ENCODE data around the gene AP3S1.

The AP3S1 gene

DNA sequence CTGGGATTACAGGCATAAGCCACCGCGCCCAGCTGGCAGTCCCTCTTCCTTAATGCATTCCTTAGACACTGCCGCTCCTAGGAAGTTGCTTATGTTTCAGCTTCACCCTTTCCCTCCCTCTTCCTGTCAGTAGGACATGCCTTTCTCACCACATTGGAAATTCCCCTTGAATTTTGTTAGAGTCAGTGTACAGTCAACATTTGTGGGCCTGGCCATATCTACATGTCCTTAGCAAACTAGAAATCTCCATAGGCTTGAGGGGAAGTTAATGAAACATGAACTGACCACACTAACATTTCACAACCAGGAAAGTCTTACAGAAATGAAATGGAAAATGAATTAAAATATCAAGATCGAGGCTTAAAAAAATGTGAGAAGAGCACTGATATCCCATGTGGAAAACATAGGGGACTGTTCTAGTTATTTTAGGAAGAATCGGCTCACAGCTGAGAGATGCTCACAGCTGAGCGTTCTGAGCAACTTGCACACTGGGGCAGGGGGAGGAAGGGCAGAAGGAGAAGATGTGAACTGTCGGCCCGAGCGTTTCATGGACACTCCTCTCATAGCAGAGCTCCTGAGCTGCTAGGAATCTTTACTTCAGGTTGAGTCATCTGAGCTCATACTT is 99.4 kb downstream of the AP3S1 start:
- no peak for DNase-seq

DNA sequence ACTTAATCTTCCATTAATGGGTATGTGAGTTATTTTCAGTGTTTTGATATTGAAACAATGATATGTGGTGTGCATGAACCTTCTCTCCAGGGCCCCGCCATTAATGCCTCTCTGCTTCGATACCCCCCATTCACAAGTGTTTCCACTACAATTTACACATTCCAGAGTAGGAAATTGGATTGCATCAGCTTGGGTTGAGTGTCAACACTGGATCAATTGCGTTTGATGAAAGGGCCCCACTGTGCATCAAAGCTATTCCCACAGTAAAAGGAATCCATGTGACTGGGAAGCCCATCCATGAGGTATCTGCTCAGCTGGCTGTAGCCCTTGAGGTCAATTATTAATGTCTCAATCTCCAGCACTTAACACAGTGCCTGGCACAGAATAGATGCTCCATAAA is 102.8 kb downstream of the AP3S1 start:
- DNase-seq = no peak

DNA sequence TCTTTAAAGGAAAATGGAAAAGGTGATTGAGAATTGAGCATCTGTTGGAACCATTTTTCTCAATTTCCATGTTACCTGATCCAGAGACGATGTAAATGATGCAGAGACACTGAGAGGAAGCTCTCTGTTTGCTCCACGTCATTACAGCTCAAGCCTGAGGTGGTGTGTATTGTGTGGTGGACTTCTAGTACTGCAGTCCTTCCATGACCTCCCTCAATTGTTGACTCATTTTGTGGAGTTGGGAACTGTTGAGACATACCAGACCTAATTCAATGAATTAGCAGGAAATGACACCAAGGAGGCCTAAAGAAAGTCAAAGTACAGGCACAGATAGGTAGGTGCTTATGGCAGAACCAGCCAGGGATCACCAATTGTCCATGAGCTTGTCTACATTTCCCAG is 104.9 kb downstream of the AP3S1 start:
- no peak for DNase-seq

DNA sequence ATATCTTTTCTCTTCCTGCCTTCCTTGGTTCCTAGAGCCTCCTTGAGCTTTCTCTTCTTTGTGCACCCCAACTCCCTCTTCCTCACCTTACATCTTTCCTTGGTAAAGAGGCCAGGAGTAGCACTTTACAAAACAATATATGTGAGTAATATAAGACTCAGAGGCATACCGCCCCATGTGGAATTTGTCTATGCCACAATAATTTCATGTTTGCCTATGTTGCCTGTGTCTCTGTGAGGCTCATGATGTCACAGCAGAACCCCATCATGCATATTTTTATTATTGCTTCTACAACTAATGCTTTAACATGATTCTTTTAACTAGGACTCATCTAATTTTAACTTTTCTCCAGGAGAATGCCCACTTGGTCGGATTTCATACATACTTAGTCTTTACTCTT is 105.5 kb downstream of the AP3S1 start:
- no peak for DNase-seq

DNA sequence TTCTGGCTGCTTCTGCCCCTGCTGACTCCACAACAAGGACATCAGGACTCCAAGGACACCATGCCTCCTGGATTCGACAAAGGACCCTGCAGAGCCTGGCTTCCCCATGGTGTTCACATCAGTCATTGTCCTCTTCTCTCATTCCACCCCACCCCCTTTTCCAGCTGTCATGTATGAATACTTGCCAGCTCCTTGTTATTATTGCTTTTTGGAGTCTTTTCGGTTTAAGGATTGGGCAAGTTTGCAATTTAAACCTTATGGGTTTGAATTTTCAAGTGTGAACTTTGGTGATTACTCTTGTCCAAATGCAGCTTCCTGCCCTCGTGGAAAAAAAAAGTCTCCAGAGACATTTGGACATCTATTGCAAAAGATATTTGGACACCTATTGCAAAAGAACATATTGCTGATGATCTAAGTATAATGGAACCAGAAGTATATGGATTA is 106.4 kb downstream of the AP3S1 start:
- DNase-seq = no peak

DNA sequence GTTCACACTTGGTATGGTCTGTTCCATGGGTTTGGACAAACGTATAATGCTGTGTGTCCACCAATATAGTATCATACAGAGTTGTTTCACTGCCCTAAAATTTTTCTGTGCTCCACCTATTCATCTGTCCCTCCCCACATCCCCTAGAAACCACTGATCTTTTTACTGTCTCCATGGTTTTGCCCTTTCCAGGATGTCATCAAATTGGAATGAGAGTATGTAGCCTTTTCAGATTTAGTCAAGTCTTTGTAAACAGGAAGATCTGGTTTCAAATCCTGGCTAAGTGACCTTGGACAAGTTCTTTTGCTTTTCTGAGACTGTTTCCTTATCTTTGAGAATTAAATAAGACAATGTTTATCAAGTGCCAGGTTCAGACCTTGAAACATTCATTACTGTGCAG is 107.4 kb downstream of the AP3S1 start:
- DNase-seq = no peak

DNA sequence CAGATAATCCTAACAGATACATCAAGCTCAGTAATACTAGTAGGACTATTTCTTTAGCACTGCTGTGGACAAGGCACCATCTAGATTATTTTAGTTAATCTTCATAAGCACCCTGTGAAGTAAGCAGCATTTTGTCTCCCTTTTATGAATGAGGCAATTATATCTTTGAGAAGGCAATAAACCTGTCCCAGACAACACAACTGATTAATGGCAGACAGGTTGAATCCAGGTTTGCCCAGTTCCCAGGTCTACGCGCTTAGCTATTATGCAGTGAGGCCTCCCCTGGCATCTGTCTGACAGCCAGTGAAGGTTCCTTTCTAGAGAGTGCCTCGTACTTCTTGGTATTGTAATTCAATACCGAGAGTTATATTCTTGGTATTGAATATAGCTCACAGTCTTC is 110.9 kb downstream of the AP3S1 start:
- DNase-seq = no peak

DNA sequence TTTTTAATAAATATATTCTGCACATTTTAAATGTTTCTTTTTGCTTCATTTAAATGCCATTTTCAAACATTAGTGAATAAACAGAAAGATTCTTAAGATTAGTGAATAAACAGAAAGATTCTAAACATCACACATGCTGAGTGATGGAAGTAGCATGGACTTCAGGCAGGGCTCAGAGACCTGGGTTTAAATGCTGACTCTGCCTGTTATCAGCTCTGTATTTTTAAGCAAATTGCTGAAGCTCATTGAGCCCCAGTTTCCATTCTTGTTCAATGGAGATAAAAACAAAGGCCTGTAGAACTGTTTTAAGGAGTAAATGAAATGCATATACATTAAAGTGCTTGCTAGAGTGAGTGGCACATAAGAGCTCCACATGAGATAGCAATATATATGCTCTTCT is 112.4 kb downstream of the AP3S1 start:
- DNase-seq = no peak

DNA sequence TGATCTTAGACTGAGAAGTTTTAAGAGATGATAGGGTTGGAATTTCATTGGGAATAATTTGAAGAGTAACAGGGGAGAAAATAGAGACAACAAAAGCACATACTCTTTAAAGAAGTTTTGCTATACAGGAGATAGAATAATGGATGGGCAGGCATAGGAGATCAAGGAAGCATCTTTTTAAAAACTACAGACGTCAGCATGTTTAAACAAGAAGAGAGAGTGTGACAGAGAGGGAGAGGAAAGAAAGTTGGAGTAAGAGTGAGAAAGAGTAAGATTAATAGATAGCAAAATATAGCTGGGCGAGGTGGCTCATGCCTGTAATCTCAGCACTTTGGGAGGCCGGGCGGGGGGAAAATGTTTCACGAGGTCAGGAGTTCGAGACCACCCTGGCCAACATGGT is 115.2 kb downstream of the AP3S1 start:
- DNase-seq = no peak

DNA sequence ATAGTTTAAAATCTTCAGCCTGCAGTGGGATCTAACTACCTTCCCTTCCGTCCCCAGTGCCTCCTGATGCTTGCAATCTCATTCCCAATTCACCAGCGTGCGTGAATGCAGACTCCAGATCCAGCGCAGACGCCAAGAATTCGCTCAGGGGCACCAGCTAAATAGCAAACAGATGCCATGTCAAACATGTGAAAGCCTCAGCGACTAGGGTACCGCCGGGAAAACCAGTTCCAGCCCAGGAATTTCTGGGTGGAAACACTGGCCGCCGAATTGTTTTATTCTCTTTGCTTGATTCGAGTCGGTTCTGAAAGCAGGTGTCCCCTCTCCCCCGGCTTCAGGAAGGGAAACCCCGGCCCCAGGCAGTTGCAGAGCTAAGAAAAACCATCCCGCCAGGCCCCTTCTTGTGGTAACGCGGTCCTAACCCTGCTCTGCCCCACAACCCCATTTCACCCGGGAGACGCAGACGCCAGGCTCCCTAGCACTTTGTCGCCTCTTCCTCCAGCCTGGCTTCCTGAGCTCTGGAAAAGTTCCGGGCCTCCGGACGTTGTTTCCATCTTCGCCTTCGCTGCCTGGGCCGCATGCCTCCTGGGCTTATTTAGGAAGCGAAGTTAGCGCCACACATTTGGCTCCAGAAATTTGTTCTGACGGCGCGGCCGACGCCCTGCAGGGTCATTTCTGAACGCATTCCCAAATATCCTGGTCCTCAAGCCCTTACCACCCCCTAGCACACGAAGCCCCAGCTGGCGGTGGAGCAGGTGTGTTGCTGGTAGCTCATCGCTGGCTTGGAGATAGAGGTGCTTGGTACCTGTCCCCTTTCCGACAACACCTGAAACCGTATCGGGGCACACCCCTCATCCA is 119.9 kb downstream of the AP3S1 start:
- no peak for DNase-seq

DNA sequence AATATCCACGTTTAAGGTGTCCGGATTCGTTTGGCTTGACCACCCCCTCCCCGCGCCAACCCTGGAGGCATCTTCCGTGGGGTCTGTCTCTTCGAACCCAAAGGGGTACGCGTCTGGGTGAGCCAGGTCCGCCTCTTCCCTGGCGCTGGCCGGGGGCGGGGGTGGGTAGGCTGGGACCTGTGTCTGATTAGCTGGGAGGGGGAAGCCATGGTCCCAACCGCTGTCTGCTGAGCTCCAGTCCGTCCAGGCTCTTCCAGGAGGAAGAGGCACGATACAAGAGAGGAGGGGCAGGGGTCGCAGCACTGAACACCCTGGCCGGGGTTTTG is 120.5 kb downstream of the AP3S1 start, which contains the start of gene LVRN:
Gene LVRN, plus strand, starts transcription at position 237 of the 326 bp plus-strand sequence. CDS start 143 bp downstream, outside the sequence.
- DNase-seq = no peak

DNA sequence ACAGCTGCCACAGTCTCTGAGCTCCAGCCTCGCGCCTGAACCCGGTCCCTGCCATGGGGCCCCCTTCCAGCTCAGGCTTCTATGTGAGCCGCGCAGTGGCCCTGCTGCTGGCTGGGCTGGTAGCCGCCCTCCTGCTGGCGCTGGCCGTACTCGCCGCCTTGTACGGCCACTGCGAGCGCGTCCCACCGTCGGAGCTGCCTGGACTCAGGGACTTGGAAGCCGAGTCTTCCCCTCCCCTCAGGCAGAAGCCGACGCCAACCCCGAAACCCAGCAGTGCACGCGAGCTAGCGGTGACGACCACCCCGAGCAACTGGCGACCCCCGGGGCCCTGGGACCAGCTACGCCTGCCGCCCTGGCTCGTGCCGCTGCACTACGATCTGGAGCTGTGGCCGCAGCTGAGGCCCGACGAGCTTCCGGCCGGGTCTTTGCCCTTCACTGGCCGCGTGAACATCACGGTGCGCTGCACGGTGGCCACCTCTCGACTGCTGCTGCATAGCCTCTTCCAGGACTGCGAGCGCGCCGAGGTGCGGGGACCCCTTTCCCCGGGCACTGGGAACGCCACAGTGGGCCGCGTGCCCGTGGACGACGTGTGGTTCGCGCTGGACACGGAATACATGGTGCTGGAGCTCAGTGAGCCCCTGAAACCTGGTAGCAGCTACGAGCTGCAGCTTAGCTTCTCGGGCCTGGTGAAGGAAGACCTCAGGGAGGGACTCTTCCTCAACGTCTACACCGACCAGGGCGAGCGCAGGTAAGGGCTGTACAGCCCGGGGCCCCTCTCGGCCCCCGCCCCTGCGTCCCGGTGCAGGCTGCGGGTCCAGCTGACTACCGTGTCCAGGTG is 121.0 kb downstream of the AP3S1 start:
- no peak for DNase-seq

DNA sequence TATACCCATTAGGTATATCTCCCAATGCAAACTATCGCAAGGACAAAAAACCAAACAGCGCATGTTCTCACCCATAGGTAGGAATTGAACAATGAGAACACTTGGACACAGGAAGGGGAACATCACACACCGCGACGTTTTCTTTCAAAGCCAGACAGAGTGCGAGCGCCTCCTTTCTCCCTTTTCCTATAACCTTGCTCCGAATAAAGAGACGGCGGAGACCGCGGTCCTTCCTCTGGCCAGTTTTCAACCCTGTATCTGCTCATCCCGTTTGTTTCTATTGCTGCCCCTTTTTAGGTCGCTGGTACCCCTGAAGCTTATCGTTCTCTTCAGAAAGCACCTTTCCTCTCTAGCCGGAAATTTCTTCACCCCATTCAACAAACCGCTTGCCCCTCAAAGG is 121.8 kb downstream of the AP3S1 start:
- no peak for DNase-seq
